MCF 10A (cell line): ENCODE data around the gene GRIN3B. TPM values are rescaled to one million over a fixed set of nuclear protein-coding genes. Genes with fewer than 3 reads are reported as not detected.

ENCODE experiments used
- BruUV-seq: library from RNA; stranded (reverse); fragments of 400-500 nt; replicated peaks from 2 replicates; lab custom pipeline; 2021; lab: Mats Ljungman, UMichigan
- CTCF ChIA-PET: fragments of 300-600 bp; sonication (Branson Sonifier 250); formaldehyde crosslinking; extraction: SDS; loops from one replicate; lab custom pipeline; 2021; ENCODE audit warnings: antibody characterized with exemption, inconsistent platforms; lab: Yijun Ruan, JAX
- POLR2A ChIA-PET: fragments of 300-600, 350-650 bp; sonication (Branson Sonifier 250); formaldehyde crosslinking; extraction: SDS; loops from one replicate; lab custom pipeline; 2020; ENCODE audit warnings: antibody characterized with exemption, inconsistent platforms; lab: Yijun Ruan, JAX
- DNase-seq: peaks from one replicate; pipeline ENCODE4 v3.0.0-alpha.2; 2018; ENCODE audit not compliant: unreplicated experiment
- H3K27ac Mint-ChIP-seq: one replicate; pipeline ENCODE4 v1.8.0; 2022; ENCODE audit warnings: mild to moderate bottlenecking, low read depth, mixed read lengths; ENCODE audit not compliant: unreplicated experiment
- H3K27me3 Mint-ChIP-seq: one replicate; pipeline ENCODE4 v1.8.0; 2022; ENCODE audit warnings: mixed read lengths; ENCODE audit not compliant: insufficient read depth, unreplicated experiment
- H3K36me3 Mint-ChIP-seq: one replicate; pipeline ENCODE4 v1.8.0; 2022; ENCODE audit warnings: mild to moderate bottlenecking, moderate library complexity, mixed read lengths; ENCODE audit not compliant: insufficient read depth, unreplicated experiment
- H3K4me1 Mint-ChIP-seq: one replicate; pipeline ENCODE4 v1.8.0; 2022; ENCODE audit warnings: mixed read lengths; ENCODE audit not compliant: insufficient read depth, unreplicated experiment
- H3K4me3 Mint-ChIP-seq: one replicate; pipeline ENCODE4 v1.8.0; 2022; ENCODE audit warnings: mild to moderate bottlenecking, moderate library complexity, mixed read lengths; ENCODE audit not compliant: unreplicated experiment
- H3K9me3 Mint-ChIP-seq: one replicate; pipeline ENCODE4 v1.8.0; 2022; ENCODE audit warnings: mixed read lengths; ENCODE audit not compliant: unreplicated experiment
- CTCF ChIP-seq: fragments of 200-600 bp; IDR thresholded peaks from one replicate; pipeline ENCODE4 v1.8.0; 2022; ENCODE audit warnings: antibody characterized with exemption, mild to moderate bottlenecking; ENCODE audit not compliant: unreplicated experiment
- intact Hi-C: fragments of 100-400 bp; cut with micrococcal nuclease; formaldehyde crosslinking; loops from 2 replicates; pipeline ENCODE4 v1.14.1; 2022
- total RNA-seq: library from RNA; stranded (reverse); gene quantifications from 2 replicates; pipeline ENCODE4 v1.2.3, GENCODE V29; 2022

GRIN3B gene
- total RNA-seq, 1 experiment from 2014 or later, result not detected

GRCh38 chr19:986083-986482 is 14.1 kb upstream of the GRIN3B start:
- no peak overlapping the region for H3K4me3 Mint-ChIP-seq
- ChIA-PET POLR2A (interaction anchor here (0.6 to 2.8 kb wide), 3 partner anchors 11 to 131 kb away, joined by 3 to 32 read pairs (median 4); no protein-coding TSS in a partner anchor), CTCF (interaction anchor here (5.6 kb wide), 1 partner anchor 63 kb away, joined by 83 read pairs; no protein-coding TSS in a partner anchor)
- H3K4me1 Mint-ChIP-seq, result peaks cover 11% of the 10 kb centered on the region
- peaks cover 41% of the 10 kb centered on the region for H3K36me3 Mint-ChIP-seq
- no TSS peak for BruUV-seq
- H3K27ac Mint-ChIP-seq, result no peak overlapping the region
- DNase-seq, result no peak
- H3K9me3 Mint-ChIP-seq, result no peaks in the 10 kb centered on the region
- H3K27me3 Mint-ChIP-seq, result no peaks in the 10 kb centered on the region
- intact Hi-C loops, result loop anchor here (10.0 kb wide), 1 partner anchor 131 kb away; the partner anchor contains the start of genes CFD and ELANE
- TF ChIP-seq CTCF, result no peak

- no peak for TF ChIP-seq CTCF
- Mint-ChIP-seq H3K9me3 (no peaks in the 10 kb centered on the region), H3K4me1 (peaks cover 11% of the 10 kb centered on the region), H3K27me3 (no peaks in the 10 kb centered on the region), H3K27ac (no peak overlapping the region), H3K4me3 (no peak overlapping the region), H3K36me3 (peaks cover 44% of the 10 kb centered on the region)
- BruUV-seq, result no TSS peak
- CTCF ChIA-PET, result interaction anchor here (0.9 kb wide), 1 partner anchor 11 kb away, joined by 3 read pairs; no protein-coding TSS in a partner anchor
- DNase-seq, result no peak
- intact Hi-C loops, result loop anchor here (10.0 kb wide), 1 partner anchor 133 kb away; the partner anchor contains the start of genes CFD and ELANE
- POLR2A ChIA-PET, result interaction anchor here (0.6 to 0.9 kb wide), 3 partner anchors 10 to 63 kb away, joined by 3 read pairs; no protein-coding TSS in a partner anchor
Measured at GRCh38 chr19:988081-988480, 12.1 kb upstream of the GRIN3B start.

- no peaks in the 10 kb centered on the region for H3K27me3 Mint-ChIP-seq
- ChIA-PET POLR2A (interaction anchor here (0.6 to 0.9 kb wide), 4 partner anchors 10 to 75 kb away, joined by 3 read pairs; partner anchors contain the start of gene R3HDM4), CTCF (no interaction called here)
- no peak overlapping the region for H3K4me3 Mint-ChIP-seq
- DNase-seq, result no peak
- no peaks in the 10 kb centered on the region for H3K9me3 Mint-ChIP-seq
- peaks cover 48% of the 10 kb centered on the region for H3K36me3 Mint-ChIP-seq
- BruUV-seq, result no TSS peak
- H3K27ac Mint-ChIP-seq, result no peak overlapping the region
- intact Hi-C loops, result loop anchor here (10.0 kb wide), 1 partner anchor 134 kb away; the partner anchor contains the start of genes CFD and ELANE
- TF ChIP-seq CTCF, result no peak
- H3K4me1 Mint-ChIP-seq, result peaks cover 11% of the 10 kb centered on the region
Measured at GRCh38 chr19:988510-988909, 11.7 kb upstream of the GRIN3B start.

GRCh38 chr19:989381-990081 is 10.7 kb upstream of the GRIN3B start:
- peaks cover 11% of the 10 kb centered on the region for H3K4me1 Mint-ChIP-seq
- peak; percentile 21 for TF ChIP-seq CTCF
- DNase-seq, result no peak
- no peak overlapping the region for H3K4me3 Mint-ChIP-seq
- no peak overlapping the region for H3K27ac Mint-ChIP-seq
- no peaks in the 10 kb centered on the region for H3K9me3 Mint-ChIP-seq
- ChIA-PET CTCF (interaction anchor here (0.6 kb wide), 1 partner anchor 31 kb away, joined by 3 read pairs; no protein-coding TSS in a partner anchor), POLR2A (no interaction called here)
- no peaks in the 10 kb centered on the region for H3K27me3 Mint-ChIP-seq
- peaks cover 45% of the 10 kb centered on the region for H3K36me3 Mint-ChIP-seq
- BruUV-seq, result no TSS peak
- intact Hi-C loops, result loop anchor here (10.0 kb wide), 1 partner anchor 135 kb away; the partner anchor contains the start of genes CFD and ELANE
